COLO829 (cell line): ENCODE results near the gene PPFIA2.

Experiments
- DNase-seq: peaks from one replicate; pipeline ENCODE4 v3.0.0; 2012; ENCODE audit warnings: low spot score

The PPFIA2 gene

GRCh38 chr12:81347404-81347803 is 411.7 kb downstream of the PPFIA2 start:
- DNase-seq: no peak

- DNase-seq: no peak
Observed at GRCh38 chr12:81340910-81341309, 418.2 kb downstream of the PPFIA2 start.

- peak; percentile 43 for DNase-seq
Observed at GRCh38 chr12:81339071-81339470, 420.1 kb downstream of the PPFIA2 start.

GRCh38 chr12:81337886-81338285 is 421.3 kb downstream of the PPFIA2 start:
- no peak for DNase-seq

DNA sequence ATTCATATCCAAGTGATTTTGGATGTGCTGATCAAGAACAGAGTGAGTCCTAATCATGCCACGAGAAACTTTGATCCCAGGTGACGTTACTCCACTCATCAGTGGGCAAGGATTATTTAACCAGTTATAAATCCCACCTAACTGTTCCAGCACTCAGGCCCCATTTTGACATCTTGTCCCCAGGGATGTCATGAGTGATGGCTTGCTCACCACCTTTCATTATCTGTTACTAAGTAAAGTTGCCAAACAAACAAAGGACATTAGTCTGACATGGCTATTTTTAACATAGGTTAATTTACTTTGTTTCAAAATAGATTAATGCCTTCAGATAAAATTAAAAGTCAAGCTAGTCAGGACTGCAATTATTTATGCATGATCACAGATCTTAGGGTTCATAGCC is 425.3 kb downstream of the PPFIA2 start:
- DNase-seq: no peak

DNA sequence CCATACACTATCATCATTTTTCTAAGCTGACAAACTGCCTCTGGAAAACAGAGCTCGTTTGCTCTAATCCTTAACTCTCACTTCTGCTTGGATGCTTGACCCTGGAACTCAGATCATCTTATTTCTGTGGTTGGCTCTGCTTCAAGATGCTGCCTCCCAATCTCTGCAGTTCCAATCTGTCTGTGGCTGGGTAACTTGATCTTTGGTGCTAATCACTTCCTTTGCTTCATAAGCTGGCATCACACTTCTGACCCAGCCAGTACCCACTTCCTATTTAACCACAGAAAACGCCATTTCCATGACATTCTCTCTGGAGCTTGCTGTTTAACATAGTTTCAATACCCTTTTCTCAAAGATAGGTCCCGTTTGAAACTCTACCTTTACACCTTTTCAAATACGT is 427.1 kb downstream of the PPFIA2 start:
- DNase-seq: no peak

DNA sequence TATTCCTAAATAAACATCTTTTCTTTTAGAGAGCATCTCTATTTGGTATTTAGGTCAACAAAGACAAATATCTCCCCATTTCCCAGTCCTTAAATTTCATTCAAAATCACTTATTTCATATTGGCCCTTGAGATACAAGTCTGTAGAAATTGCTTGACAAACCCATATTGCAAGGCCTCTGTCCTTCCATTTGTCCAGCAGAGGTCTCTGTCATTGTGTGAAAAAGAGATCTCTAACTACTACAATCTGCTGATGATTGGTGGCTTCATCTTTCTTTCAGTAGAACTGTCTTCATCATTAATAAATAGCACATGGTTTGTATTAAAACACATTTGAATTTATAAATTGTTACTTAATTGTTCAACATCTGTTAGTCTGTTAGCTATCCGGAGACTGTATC is 428.7 kb downstream of the PPFIA2 start:
- DNase-seq: peak; percentile 20

- DNase-seq: no peak
Observed at GRCh38 chr12:81329085-81329484, 430.1 kb downstream of the PPFIA2 start.

DNA sequence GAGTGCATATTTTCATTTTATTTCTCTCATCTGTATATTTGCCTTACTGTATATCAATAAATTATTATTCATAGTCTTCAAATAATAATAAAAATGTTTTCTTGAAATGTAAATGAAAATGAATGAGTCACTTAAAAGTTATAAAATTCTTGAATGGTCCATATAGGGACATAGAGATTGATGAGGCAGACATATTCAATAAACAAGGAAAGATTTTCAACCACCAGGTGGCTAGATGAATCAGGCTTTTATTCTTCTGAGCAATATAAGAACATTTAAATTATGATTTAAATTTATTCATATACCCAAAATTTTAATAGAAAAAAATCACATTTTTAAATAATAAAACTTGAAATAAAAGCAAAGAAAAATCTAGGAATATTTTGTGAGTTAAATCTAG is 431.7 kb downstream of the PPFIA2 start:
- DNase-seq: no peak

GRCh38 chr12:81325086-81325485 is 434.1 kb downstream of the PPFIA2 start:
- no peak for DNase-seq

DNA sequence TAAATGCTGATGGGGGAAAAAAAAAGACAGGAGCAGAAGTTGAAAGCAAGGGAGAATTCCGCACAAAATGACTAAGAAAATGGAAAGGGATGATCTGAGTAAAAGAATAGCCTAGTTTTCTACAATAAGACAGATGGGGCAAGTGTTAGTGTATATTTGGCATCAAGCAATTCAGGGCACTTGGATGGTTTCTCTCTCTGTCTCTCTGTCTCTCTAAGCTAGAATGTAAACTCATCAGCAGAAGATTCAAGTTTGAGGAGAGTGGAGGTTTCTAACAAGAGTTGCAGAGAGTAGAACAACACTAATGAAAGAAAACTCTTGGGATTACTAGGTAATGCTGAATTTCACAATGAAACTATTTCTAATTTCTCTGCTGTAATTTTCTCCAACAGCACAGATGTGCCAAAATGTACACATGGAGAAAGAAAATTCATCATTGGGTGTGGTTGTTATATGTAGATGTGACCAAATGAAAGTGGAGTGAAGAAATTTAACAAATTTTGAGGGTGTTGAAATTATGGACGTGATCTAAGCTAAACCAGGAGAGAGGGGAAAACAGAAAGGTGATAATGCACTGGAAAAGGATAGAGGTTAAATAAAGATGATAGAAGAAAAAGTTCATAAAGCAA is 444.1 kb downstream of the PPFIA2 start:
- no peak for DNase-seq

GRCh38 chr12:81303935-81304334 is 455.2 kb downstream of the PPFIA2 start:
- peak; percentile 56 for DNase-seq

GRCh38 chr12:81300454-81300853 is 458.7 kb downstream of the PPFIA2 start:
- DNase-seq: no peak

DNA sequence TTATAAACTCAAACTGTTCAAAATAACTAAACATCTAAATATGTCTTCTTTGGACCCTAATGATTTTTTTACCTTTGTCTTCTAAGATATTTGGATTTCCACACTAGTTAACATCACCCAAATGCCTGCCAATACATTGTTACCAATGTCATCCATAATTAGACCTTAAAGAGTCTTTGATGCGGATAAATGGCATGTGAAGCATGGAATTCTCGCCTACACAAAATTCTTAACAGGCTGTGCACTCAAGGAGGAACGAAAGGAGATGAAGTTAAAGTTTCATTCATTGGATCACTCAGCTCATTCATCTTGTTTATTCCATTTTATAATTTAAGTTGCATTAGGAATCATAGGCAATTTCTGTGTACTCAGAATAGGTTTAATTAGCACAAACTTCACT is 461.5 kb downstream of the PPFIA2 start:
- DNase-seq: peak; percentile 33

GRCh38 chr12:81296556-81297305 is 462.4 kb downstream of the PPFIA2 start:
- no peak for DNase-seq

- DNase-seq: no peak
Observed at GRCh38 chr12:81295251-81295650, 463.9 kb downstream of the PPFIA2 start.

DNA sequence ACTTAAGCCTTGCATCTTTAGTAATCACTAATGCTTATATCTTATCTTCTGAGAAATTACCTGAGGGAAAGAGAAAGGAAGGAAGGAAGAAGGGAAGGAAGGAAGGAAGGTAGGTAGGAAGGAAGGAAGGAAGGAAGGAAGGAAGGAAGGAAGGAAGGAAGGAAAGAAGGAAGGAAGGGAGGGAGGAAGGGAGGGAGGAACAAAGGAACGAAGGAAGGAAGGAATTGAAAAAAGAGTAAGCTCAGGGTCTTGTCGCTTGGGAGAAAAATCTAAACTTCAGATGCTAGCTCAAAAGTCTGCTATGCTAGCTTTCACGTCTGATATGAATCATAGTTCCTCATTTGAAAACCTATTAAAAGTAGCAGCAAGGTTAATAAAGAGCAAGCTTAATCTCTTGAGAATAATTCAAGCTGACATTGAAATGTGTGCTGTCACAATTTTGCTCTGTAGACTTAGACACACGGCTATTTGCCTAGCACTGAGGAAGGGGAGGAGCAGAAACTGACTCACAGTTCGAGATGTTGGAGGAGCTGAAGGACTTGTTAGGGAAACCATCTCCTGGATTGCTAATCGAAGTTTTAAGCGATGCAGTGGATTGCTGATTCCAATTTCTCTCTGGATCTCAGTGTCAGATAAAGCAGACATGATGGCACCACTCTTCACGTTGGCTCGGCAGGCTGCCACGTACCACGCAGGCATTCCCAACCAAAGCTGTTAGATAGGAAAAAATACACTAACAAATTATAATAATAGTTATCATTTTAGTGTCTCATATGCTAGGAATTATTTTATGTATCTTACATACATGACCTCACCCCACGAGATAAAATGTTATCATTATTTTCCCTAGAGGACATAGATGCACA is 464.6 kb downstream of the PPFIA2 start:
- no peak for DNase-seq

GRCh38 chr12:81288651-81289050 is 470.5 kb downstream of the PPFIA2 start:
- DNase-seq: no peak

DNA sequence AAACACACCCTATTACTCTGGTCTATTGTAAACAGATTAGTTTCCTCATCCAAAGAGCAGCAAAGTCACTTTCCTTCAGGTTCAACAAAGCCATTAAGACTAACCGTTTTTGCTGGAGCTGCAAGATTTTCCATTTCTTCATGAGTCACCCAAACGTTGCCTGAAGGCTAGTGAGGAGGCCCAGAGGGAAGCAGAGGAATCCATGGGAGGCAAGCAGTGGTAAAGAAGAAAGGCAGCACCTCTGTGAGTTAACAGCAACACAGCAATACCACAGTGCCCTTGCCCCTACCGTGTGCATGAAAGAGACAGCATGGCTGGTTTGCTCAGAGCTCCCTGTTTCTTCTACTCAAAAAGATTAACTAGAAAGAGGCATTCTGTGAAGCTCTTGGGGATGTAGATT is 475.0 kb downstream of the PPFIA2 start:
- DNase-seq: no peak

DNA sequence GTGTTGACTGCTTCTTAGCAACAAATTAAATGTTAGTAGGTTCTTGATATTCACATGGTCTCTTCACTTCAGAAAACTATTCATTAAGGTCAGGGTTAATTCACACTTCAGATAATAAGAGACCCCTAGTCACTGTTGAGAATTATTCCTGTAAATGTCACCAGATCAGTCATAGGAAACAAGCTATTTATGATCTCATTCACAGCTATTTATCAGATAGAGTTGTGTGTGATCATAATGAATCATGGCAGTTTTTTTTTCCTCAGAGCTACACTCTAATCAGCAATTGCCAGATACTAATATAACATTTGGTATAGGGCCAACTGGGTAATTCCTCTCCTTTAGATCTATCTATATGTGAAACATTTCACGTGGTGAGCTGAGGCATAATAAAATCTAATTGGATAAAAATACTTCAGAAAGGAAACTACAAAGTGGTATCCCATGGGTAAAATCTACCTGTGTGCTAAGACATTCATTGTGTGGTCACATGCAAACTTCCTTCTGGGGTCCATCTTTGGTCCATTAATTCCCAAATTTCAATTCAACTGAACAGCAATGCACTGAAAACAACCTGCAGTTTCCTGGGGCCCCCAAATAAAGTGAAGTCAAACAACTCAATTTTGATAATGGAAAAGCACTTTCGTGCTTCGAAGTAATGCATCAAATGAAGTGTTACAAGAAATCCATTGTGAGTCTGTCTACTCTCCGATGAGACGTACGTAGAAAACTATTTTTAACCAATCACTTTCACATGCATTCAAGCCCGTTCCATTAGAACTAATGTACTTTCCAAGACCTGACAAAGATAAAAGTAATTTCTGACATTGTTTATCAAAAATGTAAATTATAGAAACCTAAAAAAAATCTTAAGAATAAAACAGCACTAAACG is 484.3 kb downstream of the PPFIA2 start:
- DNase-seq: no peak

DNA sequence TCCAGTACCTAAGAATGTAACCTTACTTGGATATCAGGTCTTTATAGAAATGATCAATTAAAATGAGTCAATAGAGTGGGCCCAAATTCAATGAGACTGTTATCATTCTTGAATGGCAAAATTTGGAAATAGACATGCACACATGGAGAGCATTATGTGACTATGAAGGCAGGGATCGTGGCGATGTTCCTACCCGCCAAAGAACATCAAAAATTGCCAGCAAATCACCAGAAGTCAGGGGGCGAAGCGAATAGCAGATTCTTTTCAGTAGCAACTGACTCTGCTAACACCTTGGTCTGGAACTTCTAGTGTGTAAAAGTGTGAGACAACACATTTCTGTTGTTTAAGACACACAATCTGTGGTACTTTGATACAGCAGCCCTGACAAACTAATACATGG is 488.8 kb downstream of the PPFIA2 start:
- no peak for DNase-seq

- no peak for DNase-seq
Observed at GRCh38 chr12:81263072-81263471, 496.1 kb downstream of the PPFIA2 start.
